ENCODE results near the gene LMNTD1. TPM values are rescaled to one million over a fixed set of nuclear protein-coding genes. Genes with fewer than 3 reads are reported as not detected.

Gene LMNTD1
- total RNA-seq, 1 experiment from 2014 or later = not detected

DNA sequence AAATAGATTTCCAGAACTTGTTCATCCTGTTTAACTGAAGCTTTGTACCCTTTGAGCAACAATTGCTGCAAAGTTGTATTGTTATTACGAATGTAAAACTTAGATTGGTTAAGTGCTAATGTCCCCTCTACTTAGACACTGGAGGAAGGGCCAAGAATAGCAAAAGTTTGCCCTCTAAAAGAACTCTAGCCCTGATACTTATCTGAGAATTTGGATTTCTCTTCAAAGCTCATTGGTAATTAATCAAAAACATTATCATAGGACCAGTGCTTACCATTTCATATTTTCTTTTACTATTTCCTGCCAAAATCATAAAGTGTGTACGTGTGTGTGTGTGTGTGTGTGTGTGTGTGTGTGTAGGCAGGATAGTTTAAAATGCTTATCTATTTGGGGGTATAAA lies 58.2 kb downstream of the LMNTD1 start:
- DNase-seq (ENCODE audit: low spot score) (no peak), ATAC-seq (no peak)
- ChIA-PET POLR2A (interaction anchor here (0.9 kb wide), 1 partner anchor 244 kb away, joined by 3 read pairs; the partner anchor contains the start of gene KRAS), CTCF (no interaction called here)
- TF ChIP-seq MYBL2 (CRISPR knock-in tag; IDR thresholded peaks at IDR 0.05) (no peak), ZNF263 (CRISPR knock-in tag; IDR thresholded peaks at IDR 0.05; ENCODE audit: low read depth) (no peak)
- H3K4me3 Mint-ChIP-seq = no peak overlapping the region
- peaks cover 50% of the 10 kb centered on the region for H3K27me3 Mint-ChIP-seq (ENCODE audit: low read depth)
- peaks cover 19% of the 10 kb centered on the region for H3K9me3 Mint-ChIP-seq
- peaks cover 5% of the 10 kb centered on the region; the same call in 1 of the 2 replicates for H3K36me3 Mint-ChIP-seq
- no peak overlapping the region for H3K27ac Mint-ChIP-seq
- H3K4me1 Mint-ChIP-seq = peaks cover 14% of the 10 kb centered on the region

DNA sequence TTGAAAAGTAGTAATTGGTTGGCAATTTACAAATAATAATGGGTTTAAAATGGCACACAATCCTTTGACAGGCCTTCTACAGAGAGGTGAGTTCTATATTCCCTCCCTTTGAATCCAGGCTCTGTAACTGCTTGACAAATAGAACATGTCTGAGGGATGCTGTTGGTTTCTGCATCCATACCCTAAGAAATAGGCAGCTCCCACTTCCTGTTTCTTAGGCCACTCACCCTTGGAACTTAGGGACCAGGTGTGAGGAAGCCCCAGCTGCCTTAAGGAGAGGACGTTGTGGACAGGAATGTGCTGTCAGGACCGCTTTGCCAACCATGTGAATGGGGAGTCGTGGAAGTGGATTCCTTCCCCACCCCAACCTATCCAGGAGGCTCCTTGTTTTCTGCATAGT lies 59.4 kb downstream of the LMNTD1 start:
- Mint-ChIP-seq H3K4me1 (peaks cover 20% of the 10 kb centered on the region), H3K27ac (no peak overlapping the region), H3K36me3 (peaks cover 5% of the 10 kb centered on the region; the same call in 1 of the 2 replicates), H3K9me3 (peaks cover 16% of the 10 kb centered on the region), H3K4me3 (no peak overlapping the region), H3K27me3 (ENCODE audit: low read depth) (peaks cover 55% of the 10 kb centered on the region)
- no peak; the same call in 1 of the 2 replicates for ATAC-seq
- no peak for TF ChIP-seq ELF4 (CRISPR knock-in tag; IDR thresholded peaks at IDR 0.05; ENCODE audit: low read depth)
- TF ChIP-seq, protein P1, sequence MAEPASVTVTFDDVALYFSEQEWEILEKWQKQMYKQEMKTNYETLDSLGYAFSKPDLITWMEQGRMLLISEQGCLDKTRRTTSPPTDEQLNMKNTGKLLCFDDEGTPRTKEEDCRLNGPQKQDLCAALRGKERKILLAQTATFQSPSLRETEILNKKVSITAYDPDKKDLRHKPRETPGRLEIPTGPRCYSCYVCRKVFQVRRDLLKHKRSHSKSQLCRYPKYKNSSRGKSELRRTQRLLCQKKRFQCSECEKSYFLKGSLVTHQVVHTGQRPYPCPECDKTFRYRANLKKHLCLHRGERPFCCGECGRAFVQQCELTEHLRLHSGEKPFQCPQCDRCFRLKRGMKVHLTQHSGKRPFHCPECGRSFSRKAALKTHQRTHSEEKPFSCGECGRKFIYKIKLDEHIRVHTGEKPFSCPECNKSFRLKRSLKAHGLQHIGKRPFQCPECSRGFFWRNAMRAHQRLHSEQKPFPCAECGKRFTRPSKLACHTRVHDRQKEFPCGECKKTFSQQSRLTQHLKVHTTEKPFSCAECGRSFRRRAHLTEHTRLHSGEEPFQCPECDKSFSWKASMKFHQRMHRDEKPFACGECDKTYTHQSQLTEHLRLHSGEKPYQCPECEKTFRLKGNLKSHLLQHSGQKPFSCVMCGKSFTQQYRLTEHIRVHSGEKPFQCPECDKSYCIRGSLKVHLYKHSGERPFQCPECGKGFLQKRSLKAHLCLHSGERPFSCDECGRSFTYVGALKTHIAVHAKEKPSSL (CRISPR knock-in tag; conservative IDR thresholded peaks at IDR 0.05) = no peak
- TF ChIP-seq, protein P2, sequence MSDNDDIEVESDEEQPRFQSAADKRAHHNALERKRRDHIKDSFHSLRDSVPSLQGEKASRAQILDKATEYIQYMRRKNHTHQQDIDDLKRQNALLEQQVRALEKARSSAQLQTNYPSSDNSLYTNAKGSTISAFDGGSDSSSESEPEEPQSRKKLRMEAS (CRISPR knock-in tag; IDR thresholded peaks at IDR 0.05) = no peak
- TF ChIP-seq FOXK1 (CRISPR knock-in tag; IDR thresholded peaks at IDR 0.05) = no peak
- TF ChIP-seq, protein P3, sequence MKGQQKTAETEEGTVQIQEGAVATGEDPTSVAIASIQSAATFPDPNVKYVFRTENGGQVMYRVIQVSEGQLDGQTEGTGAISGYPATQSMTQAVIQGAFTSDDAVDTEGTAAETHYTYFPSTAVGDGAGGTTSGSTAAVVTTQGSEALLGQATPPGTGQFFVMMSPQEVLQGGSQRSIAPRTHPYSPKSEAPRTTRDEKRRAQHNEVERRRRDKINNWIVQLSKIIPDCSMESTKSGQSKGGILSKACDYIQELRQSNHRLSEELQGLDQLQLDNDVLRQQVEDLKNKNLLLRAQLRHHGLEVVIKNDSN (CRISPR knock-in tag; IDR thresholded peaks at IDR 0.05) = no peak
- TF ChIP-seq ATF1 (CRISPR knock-in tag; IDR thresholded peaks at IDR 0.05) = no peak
- TF ChIP-seq NFYB (CRISPR knock-in tag; conservative IDR thresholded peaks at IDR 0.05; ENCODE audit: low read depth) = no peak
- TF ChIP-seq SMAD3 (CRISPR knock-in tag; IDR thresholded peaks at IDR 0.05; ENCODE audit: borderline replicate concordance) = no peak
- TF ChIP-seq, protein P4, sequence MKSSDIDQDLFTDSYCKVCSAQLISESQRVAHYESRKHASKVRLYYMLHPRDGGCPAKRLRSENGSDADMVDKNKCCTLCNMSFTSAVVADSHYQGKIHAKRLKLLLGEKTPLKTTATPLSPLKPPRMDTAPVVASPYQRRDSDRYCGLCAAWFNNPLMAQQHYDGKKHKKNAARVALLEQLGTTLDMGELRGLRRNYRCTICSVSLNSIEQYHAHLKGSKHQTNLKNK (CRISPR knock-in tag; IDR thresholded peaks at IDR 0.05) = no peak
- no peak for TF ChIP-seq RORB (CRISPR knock-in tag; IDR thresholded peaks at IDR 0.05)
- TF ChIP-seq, protein P5, sequence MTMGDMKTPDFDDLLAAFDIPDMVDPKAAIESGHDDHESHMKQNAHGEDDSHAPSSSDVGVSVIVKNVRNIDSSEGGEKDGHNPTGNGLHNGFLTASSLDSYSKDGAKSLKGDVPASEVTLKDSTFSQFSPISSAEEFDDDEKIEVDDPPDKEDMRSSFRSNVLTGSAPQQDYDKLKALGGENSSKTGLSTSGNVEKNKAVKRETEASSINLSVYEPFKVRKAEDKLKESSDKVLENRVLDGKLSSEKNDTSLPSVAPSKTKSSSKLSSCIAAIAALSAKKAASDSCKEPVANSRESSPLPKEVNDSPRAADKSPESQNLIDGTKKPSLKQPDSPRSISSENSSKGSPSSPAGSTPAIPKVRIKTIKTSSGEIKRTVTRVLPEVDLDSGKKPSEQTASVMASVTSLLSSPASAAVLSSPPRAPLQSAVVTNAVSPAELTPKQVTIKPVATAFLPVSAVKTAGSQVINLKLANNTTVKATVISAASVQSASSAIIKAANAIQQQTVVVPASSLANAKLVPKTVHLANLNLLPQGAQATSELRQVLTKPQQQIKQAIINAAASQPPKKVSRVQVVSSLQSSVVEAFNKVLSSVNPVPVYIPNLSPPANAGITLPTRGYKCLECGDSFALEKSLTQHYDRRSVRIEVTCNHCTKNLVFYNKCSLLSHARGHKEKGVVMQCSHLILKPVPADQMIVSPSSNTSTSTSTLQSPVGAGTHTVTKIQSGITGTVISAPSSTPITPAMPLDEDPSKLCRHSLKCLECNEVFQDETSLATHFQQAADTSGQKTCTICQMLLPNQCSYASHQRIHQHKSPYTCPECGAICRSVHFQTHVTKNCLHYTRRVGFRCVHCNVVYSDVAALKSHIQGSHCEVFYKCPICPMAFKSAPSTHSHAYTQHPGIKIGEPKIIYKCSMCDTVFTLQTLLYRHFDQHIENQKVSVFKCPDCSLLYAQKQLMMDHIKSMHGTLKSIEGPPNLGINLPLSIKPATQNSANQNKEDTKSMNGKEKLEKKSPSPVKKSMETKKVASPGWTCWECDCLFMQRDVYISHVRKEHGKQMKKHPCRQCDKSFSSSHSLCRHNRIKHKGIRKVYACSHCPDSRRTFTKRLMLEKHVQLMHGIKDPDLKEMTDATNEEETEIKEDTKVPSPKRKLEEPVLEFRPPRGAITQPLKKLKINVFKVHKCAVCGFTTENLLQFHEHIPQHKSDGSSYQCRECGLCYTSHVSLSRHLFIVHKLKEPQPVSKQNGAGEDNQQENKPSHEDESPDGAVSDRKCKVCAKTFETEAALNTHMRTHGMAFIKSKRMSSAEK (CRISPR knock-in tag; IDR thresholded peaks at IDR 0.05; ENCODE audit: borderline replicate concordance) = no peak
- TF ChIP-seq, protein P6, sequence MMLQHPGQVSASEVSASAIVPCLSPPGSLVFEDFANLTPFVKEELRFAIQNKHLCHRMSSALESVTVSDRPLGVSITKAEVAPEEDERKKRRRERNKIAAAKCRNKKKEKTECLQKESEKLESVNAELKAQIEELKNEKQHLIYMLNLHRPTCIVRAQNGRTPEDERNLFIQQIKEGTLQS (CRISPR knock-in tag; conservative IDR thresholded peaks at IDR 0.05) = no peak
- TF ChIP-seq PRRX2 (CRISPR knock-in tag; IDR thresholded peaks at IDR 0.05) = no peak
- POLR2A ChIA-PET = no interaction called here
- CTCF ChIA-PET = no interaction called here
- no peak for DNase-seq (ENCODE audit: low spot score)

Data from WTC11 (cell line).